GM12878 (cell line): ENCODE measurements around the gene NDST3.

ENCODE experiments used
- EP300 ChIP-seq, 2 experiments: fragments of 150-350 bp in 1 of 2; IDR thresholded peaks; 2 replicates each; pipeline ENCODE4 v1.6.1; 2011 to 2012; ENCODE audit warnings: low read depth in 2 of 2, low read length in 2 of 2, borderline replicate concordance in 1 of 2, improper control_type of control experiment in 1 of 2, inconsistent platforms in 1 of 2; ENCODE audit not compliant: control insufficient read depth in 1 of 2
- HDAC2 ChIP-seq: fragments of 200-600 bp; sonication (generic); IDR thresholded peaks from 2 replicates; pipeline ENCODE4 v1.6.1; 2017
- JUNB ChIP-seq: IDR thresholded peaks from 2 replicates; pipeline ENCODE4 v1.6.1; 2016; ENCODE audit warnings: antibody characterized with exemption, mild to moderate bottlenecking
- MXI1 ChIP-seq: fragments of 150-350 bp; IDR thresholded peaks from 2 replicates; pipeline ENCODE4 v1.6.1; 2011; ENCODE audit warnings: low read depth, mild to moderate bottlenecking, inconsistent platforms, low read length, improper control_type of control experiment
- NFYA ChIP-seq: IDR thresholded peaks from 2 replicates; pipeline ENCODE4 v1.6.1; 2011; ENCODE audit warnings: low read depth, mild to moderate bottlenecking, low read length, improper control_type of control experiment, borderline replicate concordance
- POLR2A ChIP-seq: IDR thresholded peaks from 2 replicates; pipeline ENCODE4 v1.6.1; 2011; ENCODE audit warnings: low read depth, mild to moderate bottlenecking, low read length
- SMARCA5 ChIP-seq: fragments of 450-650 bp; IDR thresholded peaks from 2 replicates; pipeline ENCODE4 v1.6.1; 2017; ENCODE audit warnings: mild to moderate bottlenecking
- SRF ChIP-seq, 2 experiments: IDR thresholded peaks; 2 replicates each; pipeline ENCODE4 v1.6.1; 2011; ENCODE audit warnings: low read depth in 2 of 2, low read length in 2 of 2, mild to moderate bottlenecking in 1 of 2, moderate library complexity in 1 of 2
- TAF1 ChIP-seq: IDR thresholded peaks from 2 replicates; pipeline ENCODE4 v1.6.1; 2011; ENCODE audit warnings: mild to moderate bottlenecking, low read depth, low read length, borderline replicate concordance
- ZNF274 ChIP-seq: IDR thresholded peaks from one replicate; pipeline ENCODE4 v1.8.0; 2011; ENCODE audit not compliant: insufficient read length, insufficient read depth
- TF ChIP-seq, protein P1 (sequence below): fragments of 450-650 bp; IDR thresholded peaks from 2 replicates; pipeline ENCODE4 v1.6.1; 2016; ENCODE audit warnings: mild to moderate bottlenecking
- TF ChIP-seq, protein P2 (sequence below), 3 experiments: IDR thresholded peaks in 2 of 3; conservative IDR thresholded peaks in 1 of 3; 2 replicates each; pipeline ENCODE4 v1.5.1; 2011; ENCODE audit warnings: low read depth in 3 of 3, low read length in 3 of 3, mild to moderate bottlenecking in 3 of 3, control low read depth in 2 of 3, moderate library complexity in 2 of 3, inconsistent platforms in 1 of 3, mixed read lengths in 1 of 3; ENCODE audit not compliant: control insufficient read depth in 2 of 3, insufficient read depth in 1 of 3; ENCODE audit errors: extremely low read depth in 1 of 3

DNA sequence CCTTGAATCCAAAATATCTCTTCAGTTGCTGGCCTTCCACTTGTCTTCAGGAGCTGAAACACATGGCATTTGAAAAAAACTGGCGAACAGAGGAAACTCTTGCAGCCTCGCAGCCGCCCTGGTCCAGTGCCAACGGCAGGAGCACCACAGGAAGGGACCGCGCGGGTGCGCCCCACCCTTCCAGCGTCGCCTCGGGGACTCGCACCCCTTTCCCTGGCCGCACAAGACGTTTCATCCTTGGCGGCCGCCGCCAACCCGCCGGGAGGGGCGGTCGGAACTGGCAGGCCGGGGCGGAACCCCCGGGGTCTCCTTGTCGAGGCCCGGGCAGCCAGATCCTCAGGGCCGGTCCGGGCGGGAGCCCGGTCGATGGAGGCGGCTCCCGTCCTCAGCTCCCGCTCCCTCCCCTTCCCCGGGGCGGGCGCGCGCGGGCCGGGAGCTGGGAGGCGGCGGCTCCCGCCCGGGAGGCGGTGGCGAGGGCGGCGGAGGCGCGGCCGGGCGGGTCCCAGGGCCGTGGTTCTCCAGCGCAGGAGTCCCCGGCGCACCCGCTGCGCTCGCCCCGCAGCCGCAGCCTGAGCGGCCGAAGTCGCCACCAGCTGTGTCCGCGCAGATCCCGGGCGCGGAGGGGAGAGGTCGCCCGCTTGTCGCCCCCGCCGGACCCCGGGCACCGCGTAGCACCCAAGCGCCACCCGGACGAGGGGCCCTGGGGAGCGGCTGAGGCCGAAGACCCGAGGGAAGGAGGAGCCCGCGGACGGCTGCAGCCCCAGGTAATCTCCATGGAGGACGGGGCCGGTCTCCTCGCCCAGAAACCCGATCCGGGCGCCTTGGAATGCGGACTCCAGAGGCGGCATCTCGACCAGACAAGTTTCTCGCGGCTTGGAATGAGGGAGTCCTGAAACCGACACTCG, 886 bp upstream of the NDST3 start:
- TF ChIP-seq SMARCA5, result no peak
- TF ChIP-seq POLR2A, result no peak
- TF ChIP-seq, protein P1, sequence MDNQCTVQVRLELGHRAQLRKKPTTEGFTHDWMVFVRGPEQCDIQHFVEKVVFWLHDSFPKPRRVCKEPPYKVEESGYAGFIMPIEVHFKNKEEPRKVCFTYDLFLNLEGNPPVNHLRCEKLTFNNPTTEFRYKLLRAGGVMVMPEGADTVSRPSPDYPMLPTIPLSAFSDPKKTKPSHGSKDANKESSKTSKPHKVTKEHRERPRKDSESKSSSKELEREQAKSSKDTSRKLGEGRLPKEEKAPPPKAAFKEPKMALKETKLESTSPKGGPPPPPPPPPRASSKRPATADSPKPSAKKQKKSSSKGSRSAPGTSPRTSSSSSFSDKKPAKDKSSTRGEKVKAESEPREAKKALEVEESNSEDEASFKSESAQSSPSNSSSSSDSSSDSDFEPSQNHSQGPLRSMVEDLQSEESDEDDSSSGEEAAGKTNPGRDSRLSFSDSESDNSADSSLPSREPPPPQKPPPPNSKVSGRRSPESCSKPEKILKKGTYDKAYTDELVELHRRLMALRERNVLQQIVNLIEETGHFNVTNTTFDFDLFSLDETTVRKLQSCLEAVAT, result no peak
- TF ChIP-seq EP300 (IDR thresholded peaks at IDR 0.05; ENCODE audit: borderline replicate concordance in 1 of 2, control insufficient read depth in 1 of 2, low read depth in 2 of 2, low read length in 2 of 2), result no peak
- TF ChIP-seq JUNB, result no peak
- no peak for TF ChIP-seq MXI1
- TF ChIP-seq TAF1, result no peak
- TF ChIP-seq ZNF274, result no peak
- TF ChIP-seq, protein P2, sequence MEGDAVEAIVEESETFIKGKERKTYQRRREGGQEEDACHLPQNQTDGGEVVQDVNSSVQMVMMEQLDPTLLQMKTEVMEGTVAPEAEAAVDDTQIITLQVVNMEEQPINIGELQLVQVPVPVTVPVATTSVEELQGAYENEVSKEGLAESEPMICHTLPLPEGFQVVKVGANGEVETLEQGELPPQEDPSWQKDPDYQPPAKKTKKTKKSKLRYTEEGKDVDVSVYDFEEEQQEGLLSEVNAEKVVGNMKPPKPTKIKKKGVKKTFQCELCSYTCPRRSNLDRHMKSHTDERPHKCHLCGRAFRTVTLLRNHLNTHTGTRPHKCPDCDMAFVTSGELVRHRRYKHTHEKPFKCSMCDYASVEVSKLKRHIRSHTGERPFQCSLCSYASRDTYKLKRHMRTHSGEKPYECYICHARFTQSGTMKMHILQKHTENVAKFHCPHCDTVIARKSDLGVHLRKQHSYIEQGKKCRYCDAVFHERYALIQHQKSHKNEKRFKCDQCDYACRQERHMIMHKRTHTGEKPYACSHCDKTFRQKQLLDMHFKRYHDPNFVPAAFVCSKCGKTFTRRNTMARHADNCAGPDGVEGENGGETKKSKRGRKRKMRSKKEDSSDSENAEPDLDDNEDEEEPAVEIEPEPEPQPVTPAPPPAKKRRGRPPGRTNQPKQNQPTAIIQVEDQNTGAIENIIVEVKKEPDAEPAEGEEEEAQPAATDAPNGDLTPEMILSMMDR (IDR thresholded peaks at IDR 0.05 in 2 of 3, conservative IDR thresholded peaks at IDR 0.05 in 1 of 3; ENCODE audit: control insufficient read depth in 2 of 3, extremely low read depth in 1 of 3, insufficient read depth in 1 of 3, low read depth in 3 of 3, low read length in 3 of 3), result no peak
- no peak for TF ChIP-seq SRF (IDR thresholded peaks at IDR 0.05; ENCODE audit: low read depth in 2 of 2, low read length in 2 of 2)
- no peak for TF ChIP-seq HDAC2
- TF ChIP-seq NFYA, result no peak
